AG04450 (cell line): ENCODE measurements around the gene GARIN5B. TPM values are rescaled to one million over a fixed set of nuclear protein-coding genes. Genes with fewer than 3 reads are reported as not detected.
A peak's percentile ranks its signal among the peaks of the same experiment; 100 is the strongest.

ENCODE experiments used
- CTCF ChIA-PET: fragments of 300-600, 350-600 bp; formaldehyde crosslinking; extraction: SDS; loops from one replicate; lab custom pipeline; 2022; ENCODE audit warnings: antibody characterized with exemption, inconsistent platforms; lab: Charles Lee
- POLR2A ChIA-PET: fragments of 350-600 bp; formaldehyde crosslinking; extraction: SDS; loops from one replicate; lab custom pipeline; 2021; ENCODE audit warnings: antibody characterized with exemption, inconsistent platforms; lab: Yijun Ruan, JAX
- DNase-seq: peaks from one replicate; pipeline ENCODE4 v3.0.0-alpha.2; 2011; ENCODE audit warnings: low read depth, low spot score
- H3K27ac ChIP-seq: one replicate; pipeline ENCODE4 v1.5.1; 2012; ENCODE audit warnings: low read depth, low read length, control low read depth
- H3K27me3 ChIP-seq: one replicate; pipeline ENCODE4 v1.6.0; 2012; ENCODE audit warnings: low read length; ENCODE audit not compliant: control insufficient read depth, insufficient read depth
- H3K4me3 ChIP-seq: 2 replicates; pipeline ENCODE4 v1.5.1; 2011; ENCODE audit warnings: mild to moderate bottlenecking, low read depth, low read length, control low read depth
- H3K9me3 ChIP-seq: 2 replicates; pipeline ENCODE4 v1.5.1; 2012; ENCODE audit warnings: low read length; ENCODE audit not compliant: control insufficient read depth, insufficient read depth
- CTCF ChIP-seq: IDR thresholded peaks from 2 replicates; pipeline ENCODE4 v1.5.1; 2011; ENCODE audit warnings: low read depth, low read length, control low read depth, inconsistent platforms
- polyA plus RNA-seq: library from polyadenylated mRNA; depleted of rRNA; stranded (reverse); fragments of >200 nt; gene quantifications from 2 replicates; pipeline ENCODE4 v1.2.3, GENCODE V29; 2011

Gene GARIN5B
- polyA plus RNA-seq, 1 experiment: not detected

GRCh38 chr19:55373993-55374757, 11.1 kb upstream of the GARIN5B start:
- Histone ChIP-seq H3K27ac (peak overlapping the region; percentile 87), H3K4me3 (no peak overlapping the region), H3K27me3 (no peaks in the 10 kb centered on the region), H3K9me3 (no peaks in the 10 kb centered on the region; the same call in 1 of the 2 replicates)
- peak; percentile 53 for DNase-seq
- TF ChIP-seq CTCF: no peak
- ChIA-PET CTCF (no interaction called here), POLR2A (interaction anchor here (0.9 to 1.5 kb wide), 2 partner anchors 10 to 15 kb away, joined by 3 to 4 read pairs; partner anchors contain the start of gene TMEM238)

GRCh38 chr19:55373306-55373992, 10.4 kb upstream of the GARIN5B start:
- no peak for TF ChIP-seq CTCF
- H3K9me3 ChIP-seq: no peaks in the 10 kb centered on the region; the same call in 1 of the 2 replicates
- H3K4me3 ChIP-seq: no peak overlapping the region
- POLR2A ChIA-PET: interaction anchor here (0.8 to 2.1 kb wide), 8 partner anchors 9 to 63 kb away, joined by 3 to 13 read pairs (median 4); partner anchors contain the start of genes TMEM238 and UBE2S
- no peak for DNase-seq
- CTCF ChIA-PET: interaction anchor here (1.6 kb wide), 1 partner anchor 72 kb away, joined by 3 read pairs; no protein-coding TSS in a partner anchor
- no peaks in the 10 kb centered on the region for H3K27me3 ChIP-seq
- peak overlapping the region; percentile 87 for H3K27ac ChIP-seq

DNA sequence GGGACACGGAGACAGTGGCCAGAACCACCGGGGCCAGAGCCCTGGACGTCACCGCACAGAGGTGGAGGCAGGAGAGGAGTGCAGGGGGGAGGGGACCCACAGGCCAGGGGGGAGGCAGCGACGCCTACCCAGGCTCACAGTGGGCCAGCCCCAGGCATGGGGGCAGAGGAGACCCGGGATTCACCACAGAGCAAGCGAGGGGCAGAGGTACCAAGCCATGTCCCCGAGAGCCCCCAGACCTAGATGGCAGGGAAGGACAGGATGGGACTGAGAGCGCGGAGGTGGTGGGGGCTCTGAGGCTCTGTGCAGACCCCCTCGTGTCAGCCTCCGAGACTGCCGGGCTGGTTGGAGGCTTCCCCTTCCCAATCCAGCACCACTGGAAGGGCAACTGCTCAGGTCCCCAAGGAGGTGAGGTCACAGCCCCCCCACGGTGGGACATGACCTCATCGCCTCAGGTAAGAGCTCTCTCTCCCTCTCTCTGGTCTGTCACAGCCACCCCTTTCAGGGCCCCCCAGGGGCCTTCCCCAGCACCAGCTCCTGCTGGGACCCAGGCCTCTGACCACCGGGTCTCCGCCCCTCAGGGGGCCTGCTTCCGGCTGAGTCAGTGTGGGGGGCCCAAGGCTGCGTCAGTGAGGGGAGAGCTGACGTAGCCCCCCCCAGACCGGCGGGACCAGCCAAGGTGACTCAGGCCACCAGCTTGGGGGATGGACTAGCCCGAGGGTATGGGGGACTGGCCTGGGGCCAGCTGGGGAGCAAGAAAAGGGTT, 9.4 kb upstream of the GARIN5B start:
- DNase-seq: no peak
- no peaks in the 10 kb centered on the region; the same call in 1 of the 2 replicates for H3K9me3 ChIP-seq
- H3K4me3 ChIP-seq: no peak overlapping the region
- no peaks in the 10 kb centered on the region for H3K27me3 ChIP-seq
- no peak for TF ChIP-seq CTCF
- ChIA-PET POLR2A (interaction anchor here (0.8 to 2.1 kb wide), 6 partner anchors 8 to 62 kb away, joined by 3 to 13 read pairs (median 4); partner anchors contain the start of gene UBE2S), CTCF (interaction anchor here (1.5 to 1.6 kb wide), 2 partner anchors 71 to 131 kb away, joined by 3 read pairs; no protein-coding TSS in a partner anchor)
- H3K27ac ChIP-seq: peak overlapping the region; percentile 61

GRCh38 chr19:55370305-55370988, 7.4 kb upstream of the GARIN5B start, which contains the start of gene IL11:
Gene IL11 (minus strand): TSS chr19:55370463. CDS start chr19:55370310, 153 bp downstream.
- ChIA-PET POLR2A (interaction anchor here (1.0 to 3.0 kb wide), 7 partner anchors 13 to 284 kb away, joined by 3 to 27 read pairs (median 6); partner anchors contain the start of genes KMT5C, TMEM238, U2AF2 and UBE2S), CTCF (no interaction called here)
- Histone ChIP-seq H3K9me3 (no peaks in the 10 kb centered on the region; the same call in 1 of the 2 replicates), H3K4me3 (peak within 1 kb of the TSS; percentile 76), H3K27ac (peak within 1 kb of the TSS; percentile 85), H3K27me3 (no peaks in the 10 kb centered on the region)
- DNase-seq: no peak
- no peak for TF ChIP-seq CTCF
